Activated T-cell treated with anti-CD3 and anti-CD28 coated beads, Interleukin-2, amount 50 U/mL, for 24 hours (primary cell): ENCODE measurements around the gene APP.

ENCODE experiments used
- DNase-seq: peaks from one replicate; pipeline ENCODE4 v3.0.0-alpha.2; 2020
- H3K27ac Mint-ChIP-seq: 2 replicates; pipeline ENCODE4 v1.8.0; 2020; ENCODE audit warnings: mild to moderate bottlenecking, mixed read lengths
- H3K27me3 Mint-ChIP-seq: 2 replicates; pipeline ENCODE4 v1.8.0; 2020; ENCODE audit warnings: mixed read lengths
- H3K36me3 Mint-ChIP-seq: 2 replicates; pipeline ENCODE4 v1.8.0; 2020; ENCODE audit warnings: low read depth, mixed read lengths
- H3K4me1 Mint-ChIP-seq: 2 replicates; pipeline ENCODE4 v1.8.0; 2020; ENCODE audit warnings: low read depth, mixed read lengths
- H3K4me3 Mint-ChIP-seq: 2 replicates; pipeline ENCODE4 v1.8.0; 2020; ENCODE audit warnings: mild to moderate bottlenecking, moderate library complexity, mixed read lengths
- H3K9me3 Mint-ChIP-seq: 2 replicates; pipeline ENCODE4 v1.8.0; 2020; ENCODE audit warnings: mixed read lengths

The APP gene

GRCh38 chr21:25970254-25970930 is 200.2 kb downstream of the APP start:
- no peak for DNase-seq
- Mint-ChIP-seq H3K4me3 (no peak overlapping the region), H3K27ac (no peak overlapping the region), H3K4me1 (peaks cover 8% of the 10 kb centered on the region), H3K27me3 (no peaks in the 10 kb centered on the region), H3K9me3 (peaks cover 5% of the 10 kb centered on the region), H3K36me3 (peaks cover 69% of the 10 kb centered on the region)

GRCh38 chr21:25967901-25968438 is 202.6 kb downstream of the APP start:
- peaks cover 8% of the 10 kb centered on the region for H3K4me1 Mint-ChIP-seq
- peak overlapping the region; percentile 71 for H3K27ac Mint-ChIP-seq
- H3K36me3 Mint-ChIP-seq: peaks cover 57% of the 10 kb centered on the region
- no peak overlapping the region for H3K4me3 Mint-ChIP-seq
- no peaks in the 10 kb centered on the region for H3K27me3 Mint-ChIP-seq
- no peak for DNase-seq
- H3K9me3 Mint-ChIP-seq: peaks cover 5% of the 10 kb centered on the region

- peaks cover 51% of the 10 kb centered on the region for H3K36me3 Mint-ChIP-seq
- H3K4me1 Mint-ChIP-seq: peaks cover 8% of the 10 kb centered on the region
- no peaks in the 10 kb centered on the region for H3K27me3 Mint-ChIP-seq
- DNase-seq: no peak
- peak overlapping the region; percentile 71 for H3K27ac Mint-ChIP-seq
- no peaks in the 10 kb centered on the region for H3K9me3 Mint-ChIP-seq
- H3K4me3 Mint-ChIP-seq: no peak overlapping the region
Measured at GRCh38 chr21:25967181-25967900, 203.2 kb downstream of the APP start.

GRCh38 chr21:25965951-25966707 is 204.4 kb downstream of the APP start:
- no peak for DNase-seq
- Mint-ChIP-seq H3K4me1 (peaks cover 8% of the 10 kb centered on the region), H3K9me3 (no peaks in the 10 kb centered on the region), H3K27me3 (no peaks in the 10 kb centered on the region), H3K4me3 (no peak overlapping the region), H3K36me3 (peaks cover 39% of the 10 kb centered on the region), H3K27ac (no peak overlapping the region)

GRCh38 chr21:25964926-25965325 is 205.6 kb downstream of the APP start:
- Mint-ChIP-seq H3K27me3 (no peaks in the 10 kb centered on the region), H3K27ac (no peak overlapping the region), H3K4me1 (peaks cover 8% of the 10 kb centered on the region), H3K4me3 (no peak overlapping the region), H3K9me3 (no peaks in the 10 kb centered on the region), H3K36me3 (peaks cover 27% of the 10 kb centered on the region)
- DNase-seq: no peak

GRCh38 chr21:25964015-25964414 is 206.6 kb downstream of the APP start:
- Mint-ChIP-seq H3K4me1 (peaks cover 8% of the 10 kb centered on the region), H3K36me3 (peaks cover 29% of the 10 kb centered on the region), H3K27me3 (no peaks in the 10 kb centered on the region), H3K4me3 (no peak overlapping the region), H3K27ac (no peak overlapping the region), H3K9me3 (no peaks in the 10 kb centered on the region)
- DNase-seq: no peak

GRCh38 chr21:25963181-25963580 is 207.4 kb downstream of the APP start:
- H3K27me3 Mint-ChIP-seq: no peaks in the 10 kb centered on the region
- H3K4me1 Mint-ChIP-seq: peaks cover 4% of the 10 kb centered on the region
- no peaks in the 10 kb centered on the region for H3K9me3 Mint-ChIP-seq
- no peak for DNase-seq
- H3K36me3 Mint-ChIP-seq: peaks cover 30% of the 10 kb centered on the region
- H3K4me3 Mint-ChIP-seq: no peak overlapping the region
- H3K27ac Mint-ChIP-seq: no peak overlapping the region

GRCh38 chr21:25961042-25961441 is 209.5 kb downstream of the APP start:
- Mint-ChIP-seq H3K4me1 (no peaks in the 10 kb centered on the region), H3K9me3 (no peaks in the 10 kb centered on the region), H3K27me3 (no peaks in the 10 kb centered on the region), H3K4me3 (no peak overlapping the region), H3K27ac (no peak overlapping the region), H3K36me3 (peaks cover 28% of the 10 kb centered on the region)
- DNase-seq: no peak

- H3K4me1 Mint-ChIP-seq: no peaks in the 10 kb centered on the region
- no peaks in the 10 kb centered on the region for H3K9me3 Mint-ChIP-seq
- H3K4me3 Mint-ChIP-seq: no peak overlapping the region
- DNase-seq: no peak
- H3K27me3 Mint-ChIP-seq: no peaks in the 10 kb centered on the region
- peaks cover 32% of the 10 kb centered on the region for H3K36me3 Mint-ChIP-seq
- H3K27ac Mint-ChIP-seq: no peak overlapping the region
Measured at GRCh38 chr21:25960402-25960801, 210.2 kb downstream of the APP start.

- no peaks in the 10 kb centered on the region for H3K4me1 Mint-ChIP-seq
- H3K27me3 Mint-ChIP-seq: no peaks in the 10 kb centered on the region
- H3K27ac Mint-ChIP-seq: no peak overlapping the region
- no peaks in the 10 kb centered on the region for H3K9me3 Mint-ChIP-seq
- H3K36me3 Mint-ChIP-seq: peaks cover 35% of the 10 kb centered on the region
- no peak for DNase-seq
- no peak overlapping the region for H3K4me3 Mint-ChIP-seq
Measured at GRCh38 chr21:25959799-25960198, 210.8 kb downstream of the APP start.

GRCh38 chr21:25956993-25957714 is 213.4 kb downstream of the APP start:
- Mint-ChIP-seq H3K9me3 (no peaks in the 10 kb centered on the region), H3K36me3 (peaks cover 50% of the 10 kb centered on the region), H3K4me1 (no peaks in the 10 kb centered on the region), H3K4me3 (no peak overlapping the region), H3K27me3 (no peaks in the 10 kb centered on the region), H3K27ac (no peak overlapping the region)
- no peak for DNase-seq

GRCh38 chr21:25955646-25956045 is 214.9 kb downstream of the APP start:
- no peak for DNase-seq
- H3K27me3 Mint-ChIP-seq: no peaks in the 10 kb centered on the region
- H3K27ac Mint-ChIP-seq: no peak overlapping the region
- no peaks in the 10 kb centered on the region for H3K4me1 Mint-ChIP-seq
- peaks cover 57% of the 10 kb centered on the region for H3K36me3 Mint-ChIP-seq
- no peaks in the 10 kb centered on the region for H3K9me3 Mint-ChIP-seq
- H3K4me3 Mint-ChIP-seq: no peak overlapping the region

GRCh38 chr21:25953659-25954058 is 216.9 kb downstream of the APP start:
- Mint-ChIP-seq H3K27ac (no peak overlapping the region), H3K4me1 (no peaks in the 10 kb centered on the region)

GRCh38 chr21:25953196-25953595 is 217.4 kb downstream of the APP start:
- no peak overlapping the region for H3K4me3 Mint-ChIP-seq
- no peaks in the 10 kb centered on the region for H3K4me1 Mint-ChIP-seq
- no peak overlapping the region for H3K27ac Mint-ChIP-seq
- H3K27me3 Mint-ChIP-seq: no peaks in the 10 kb centered on the region
- H3K9me3 Mint-ChIP-seq: no peaks in the 10 kb centered on the region
- DNase-seq: no peak
- H3K36me3 Mint-ChIP-seq: peaks cover 49% of the 10 kb centered on the region

More at GRCh38 chr21:25953659-25954058, 216.9 kb downstream of the APP start:
- DNase-seq: no peak
- no peaks in the 10 kb centered on the region for H3K27me3 Mint-ChIP-seq
- H3K4me3 Mint-ChIP-seq: no peak overlapping the region
- peaks cover 49% of the 10 kb centered on the region for H3K36me3 Mint-ChIP-seq
- no peaks in the 10 kb centered on the region for H3K9me3 Mint-ChIP-seq
